B cell (primary cell): ENCODE measurements around the gene RPL32. TPM values are rescaled to one million over a fixed set of nuclear protein-coding genes. Genes with fewer than 3 reads are reported as not detected.
"Not testable (repeated sequence)": the region's sequence is repeated elsewhere in the genome, so short reads cannot be mapped to it uniquely, and the experiment has no call there.

ENCODE experiments used
- ATAC-seq: fragments of 200-7000 bp; cut with Tn5 transposase; one replicate; pipeline ENCODE4 v1.10.0; 2021; ENCODE audit warnings: low read depth, mild to moderate bottlenecking, moderate number of reproducible peaks, moderate library complexity
- CTCF ChIA-PET: fragments of 350-600 bp; sonication (Branson Sonifier 250); formaldehyde crosslinking; loops from one replicate; lab custom pipeline; 2021; ENCODE audit warnings: antibody characterized with exemption, inconsistent platforms; lab: Charles Lee
- POLR2A ChIA-PET: fragments of 350-600 bp; sonication (Branson Sonifier 250); formaldehyde crosslinking; loops from one replicate; lab custom pipeline; 2021; ENCODE audit warnings: antibody characterized with exemption; lab: Charles Lee
- DNase-seq: peaks from one replicate; pipeline ENCODE4 v3.0.0; 2013
- H2AFZ ChIP-seq: 2 replicates; pipeline ENCODE4 v1.6.1; 2012; ENCODE audit warnings: mild to moderate bottlenecking, low read depth, low read length; ENCODE audit not compliant: insufficient read depth, poor library complexity, severe bottlenecking
- H3K27ac ChIP-seq, 2 donors: 1 replicate in 1 of 2; 2 replicates in 1 of 2; pipeline ENCODE4 v1.5.1; 2012 to 2013; ENCODE audit warnings: low read length in 2 of 2, mild to moderate bottlenecking in 2 of 2, moderate library complexity in 1 of 2
- H3K27me3 ChIP-seq, 4 experiments: fragments of 200-600 bp in 1 of 4; sonication (generic) in 1 of 4; replicated peaks in 1 of 4; 1 replicate in 2 of 4; 2 replicates in 2 of 4; pipeline versions ENCODE4 v1.6.1 to v1.7.0; 2013 to 2016; ENCODE audit warnings: low read length in 3 of 4, mild to moderate bottlenecking in 2 of 4, mixed read lengths in 1 of 4, moderate library complexity in 1 of 4; ENCODE audit not compliant: insufficient read depth in 4 of 4, control insufficient read depth in 3 of 4; ENCODE audit errors: control extremely low read depth in 1 of 4
- H3K36me3 ChIP-seq, 2 experiments: replicated peaks in 1 of 2; 1 replicate in 1 of 2; 2 replicates in 1 of 2; pipeline versions ENCODE4 v1.6.1 to v1.7.1; 2013; ENCODE audit warnings: low read length in 1 of 2; ENCODE audit not compliant: insufficient read depth in 2 of 2, control insufficient read depth in 1 of 2; ENCODE audit errors: control extremely low read depth in 1 of 2, extremely low read depth in 1 of 2
- H3K4me1 ChIP-seq, 2 donors: fragments of 200-600 bp in 1 of 2; sonication (generic) in 1 of 2; 1 replicate in 1 of 2; 2 replicates in 1 of 2; pipeline versions ENCODE4 v1.5.1 to v1.6.1; 2013 to 2017; ENCODE audit warnings: low read length in 2 of 2; ENCODE audit not compliant: control insufficient read depth in 2 of 2, insufficient read depth in 2 of 2
- H3K4me2 ChIP-seq: replicated peaks from 2 replicates; pipeline ENCODE3; 2012; ENCODE audit warnings: mild to moderate bottlenecking, low read depth, low read length; ENCODE audit not compliant: poor library complexity, severe bottlenecking
- H3K4me3 ChIP-seq, 5 experiments: fragments of 200-600 bp in 1 of 5; sonication (generic) in 1 of 5; 1 replicate in 3 of 5; 2 replicates in 2 of 5; pipeline versions ENCODE4 v1.5.1 to v1.7.0; 2011 to 2016; ENCODE audit warnings: low read length in 4 of 5, mild to moderate bottlenecking in 4 of 5, low read depth in 2 of 5, control low read depth in 1 of 5, moderate library complexity in 1 of 5; ENCODE audit not compliant: insufficient read depth in 1 of 5; ENCODE audit errors: control extremely low read depth in 1 of 5, extremely low read depth in 1 of 5
- H3K79me2 ChIP-seq: fragments of 200-600 bp; sonication (generic); one replicate; pipeline ENCODE4 v1.6.0; 2016; ENCODE audit warnings: low read length; ENCODE audit not compliant: control insufficient read depth, insufficient read depth
- H3K9ac ChIP-seq: fragments of 200-600 bp; sonication (generic); 2 replicates; pipeline ENCODE4 v1.6.1; 2017; ENCODE audit warnings: mild to moderate bottlenecking, low read length, moderate library complexity
- H3K9me3 ChIP-seq, 3 donors: one replicate each; pipeline versions ENCODE4 v1.6.1 to v1.7.1; 2013; ENCODE audit warnings: low read length in 2 of 3; ENCODE audit not compliant: control insufficient read depth in 2 of 3, insufficient read depth in 1 of 3; ENCODE audit errors: control extremely low read depth in 1 of 3
- H4K20me1 ChIP-seq: 2 replicates; pipeline ENCODE4 v1.6.0; 2012; ENCODE audit warnings: mild to moderate bottlenecking, low read length; ENCODE audit not compliant: insufficient read depth, control insufficient read depth, poor library complexity, severe bottlenecking
- H3K27ac Mint-ChIP-seq: one replicate; pipeline ENCODE4 v1.8.0; 2021; ENCODE audit warnings: mixed read lengths
- H3K27me3 Mint-ChIP-seq: one replicate; pipeline ENCODE4 v1.8.0; 2021; ENCODE audit warnings: mixed read lengths
- H3K4me1 Mint-ChIP-seq: one replicate; pipeline ENCODE4 v1.8.0; 2021; ENCODE audit warnings: mixed read lengths
- H3K4me3 Mint-ChIP-seq: one replicate; pipeline ENCODE4 v1.8.0; 2021; ENCODE audit warnings: mixed read lengths
- H3K9me3 Mint-ChIP-seq: one replicate; pipeline ENCODE4 v1.8.0; 2022; ENCODE audit warnings: mixed read lengths; ENCODE audit not compliant: insufficient read depth
- EZH2 ChIP-seq: IDR thresholded peaks from 2 replicates; pipeline ENCODE4 v1.6.1; 2012; ENCODE audit warnings: borderline replicate concordance, low read depth, mild to moderate bottlenecking, moderate library complexity, low read length; ENCODE audit not compliant: insufficient read depth, poor library complexity, severe bottlenecking
- WGBS: methylation state at CpG from one replicate; pipeline ENCODE4 v1.1.5; 2013; ENCODE audit warnings: missing lambda C conversion rate; ENCODE audit not compliant: insufficient coverage; 5-methylcytosine and 5-hydroxymethylcytosine counted together
- intact Hi-C: fragments of 100-400 bp; cut with micrococcal nuclease; formaldehyde crosslinking; loops from one replicate; pipeline ENCODE4 v1.10.0; 2022
- polyA plus RNA-seq: library from polyadenylated mRNA; depleted of rRNA; stranded (reverse); fragments of >200 nt; gene quantifications from 2 replicates; pipeline ENCODE4 v1.2.3, GENCODE V29; 2012
- total RNA-seq, 2 donors: library from RNA; stranded (reverse); fragments of 120-200 nt in 1 of 2; gene quantifications; 1 replicate in 1 of 2; 2 replicates in 1 of 2; pipeline versions ENCODE4 v1.2.3 to v1.2.4, GENCODE V29; 2013 to 2022
- TF ChIP-seq, protein P1 (sequence below): fragments of 200-600 bp; IDR thresholded peaks from one replicate; pipeline ENCODE4 v1.8.0; 2022; ENCODE audit warnings: antibody characterized with exemption, mild to moderate bottlenecking

Gene RPL32
- total and polyA plus RNA-seq, 2 donors (not counting 1 experiment from before 2014, with no cell fraction given), result 2,160 to 2,756 TPM

DNA sequence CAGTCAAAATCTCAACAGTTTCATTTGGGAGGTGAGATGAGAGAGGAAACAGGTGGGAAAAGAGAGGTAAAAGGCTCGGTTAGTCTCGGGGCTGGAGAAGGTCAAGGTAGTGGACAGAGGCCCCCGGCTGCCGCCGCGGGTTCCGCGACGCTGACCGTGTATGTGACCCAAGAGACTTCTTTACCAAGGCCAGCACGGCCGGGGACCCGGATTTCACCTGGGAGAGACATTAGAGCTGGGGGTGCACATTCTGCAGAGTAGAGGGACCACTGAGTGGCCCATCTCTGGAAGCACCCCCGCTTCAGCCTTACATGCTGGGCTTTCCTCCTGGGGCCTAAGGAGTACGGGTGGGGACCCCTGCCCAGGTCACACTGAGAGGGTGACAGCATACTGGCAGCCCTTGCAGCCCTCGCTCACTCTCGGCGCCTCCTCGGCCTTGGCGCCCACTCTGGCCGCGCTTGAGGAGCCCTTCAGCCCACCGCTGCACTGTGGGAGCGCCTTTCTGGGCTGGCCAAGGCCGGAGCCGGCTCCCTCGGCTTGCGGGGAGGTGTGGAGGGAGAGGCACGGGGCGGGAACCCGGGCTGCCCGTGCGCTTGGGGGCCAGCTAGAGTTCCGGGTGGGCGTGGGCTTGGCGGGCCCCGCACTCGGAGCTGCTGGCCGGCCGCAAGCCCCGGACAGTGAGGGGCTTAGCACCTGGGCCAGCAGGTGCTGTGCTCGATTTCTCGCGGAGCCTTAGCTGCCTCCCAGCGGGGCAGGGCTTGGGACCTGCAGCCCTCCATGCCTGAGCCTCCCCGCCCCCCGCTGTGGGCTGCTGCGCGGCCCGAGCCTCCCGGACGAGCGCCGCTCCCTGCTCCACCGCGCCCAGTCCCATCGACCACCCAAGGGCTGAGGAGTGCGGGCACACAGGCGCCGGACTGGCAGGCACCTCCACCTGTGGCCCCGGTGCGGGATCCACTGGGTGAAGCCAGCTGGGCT lies 41.3 kb upstream of the RPL32 start:
- POLR2A ChIA-PET, result no interaction called here
- no peak for DNase-seq
- Histone ChIP-seq H3K9me3 (peaks cover 0 to 10% (median 0%) of the 10 kb centered on the region in 3 donors), H3K36me3 (no peaks in the 10 kb centered on the region), H3K27ac (no peak overlapping the region), H2AFZ (peak overlapping the region; percentile 34), H3K79me2 (no peaks in the 10 kb centered on the region), H3K27me3 (no peaks in the 10 kb centered on the region), H3K4me3 (no peak overlapping the region), H4K20me1 (no peaks in the 10 kb centered on the region), H3K4me2 (peak overlapping the region; percentile 48), H3K4me1 (peaks cover 33 to 45% of the 10 kb centered on the region in 2 donors), H3K9ac (no peak overlapping the region)
- H3K9me3 Mint-ChIP-seq, result no peaks in the 10 kb centered on the region
- peak overlapping the region; percentile 59 for H3K4me3 Mint-ChIP-seq
- H3K4me1 Mint-ChIP-seq, result peaks cover 42% of the 10 kb centered on the region
- intact Hi-C loops, result no loop called here
- CTCF ChIA-PET, result interaction anchor here (1.2 to 2.4 kb wide), 3 partner anchors 9 to 41 kb away, joined by 4 to 10 read pairs (median 4); no protein-coding TSS in a partner anchor
- peak overlapping the region; percentile 68 for H3K27ac Mint-ChIP-seq
- TF ChIP-seq, protein P1, sequence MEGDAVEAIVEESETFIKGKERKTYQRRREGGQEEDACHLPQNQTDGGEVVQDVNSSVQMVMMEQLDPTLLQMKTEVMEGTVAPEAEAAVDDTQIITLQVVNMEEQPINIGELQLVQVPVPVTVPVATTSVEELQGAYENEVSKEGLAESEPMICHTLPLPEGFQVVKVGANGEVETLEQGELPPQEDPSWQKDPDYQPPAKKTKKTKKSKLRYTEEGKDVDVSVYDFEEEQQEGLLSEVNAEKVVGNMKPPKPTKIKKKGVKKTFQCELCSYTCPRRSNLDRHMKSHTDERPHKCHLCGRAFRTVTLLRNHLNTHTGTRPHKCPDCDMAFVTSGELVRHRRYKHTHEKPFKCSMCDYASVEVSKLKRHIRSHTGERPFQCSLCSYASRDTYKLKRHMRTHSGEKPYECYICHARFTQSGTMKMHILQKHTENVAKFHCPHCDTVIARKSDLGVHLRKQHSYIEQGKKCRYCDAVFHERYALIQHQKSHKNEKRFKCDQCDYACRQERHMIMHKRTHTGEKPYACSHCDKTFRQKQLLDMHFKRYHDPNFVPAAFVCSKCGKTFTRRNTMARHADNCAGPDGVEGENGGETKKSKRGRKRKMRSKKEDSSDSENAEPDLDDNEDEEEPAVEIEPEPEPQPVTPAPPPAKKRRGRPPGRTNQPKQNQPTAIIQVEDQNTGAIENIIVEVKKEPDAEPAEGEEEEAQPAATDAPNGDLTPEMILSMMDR, result no peak
- no peak for TF ChIP-seq EZH2
- 95% methylated on average over 52 of the region's 62 CpGs for WGBS
- ATAC-seq, result no peak
- H3K27me3 Mint-ChIP-seq, result peaks cover 5% of the 10 kb centered on the region

DNA sequence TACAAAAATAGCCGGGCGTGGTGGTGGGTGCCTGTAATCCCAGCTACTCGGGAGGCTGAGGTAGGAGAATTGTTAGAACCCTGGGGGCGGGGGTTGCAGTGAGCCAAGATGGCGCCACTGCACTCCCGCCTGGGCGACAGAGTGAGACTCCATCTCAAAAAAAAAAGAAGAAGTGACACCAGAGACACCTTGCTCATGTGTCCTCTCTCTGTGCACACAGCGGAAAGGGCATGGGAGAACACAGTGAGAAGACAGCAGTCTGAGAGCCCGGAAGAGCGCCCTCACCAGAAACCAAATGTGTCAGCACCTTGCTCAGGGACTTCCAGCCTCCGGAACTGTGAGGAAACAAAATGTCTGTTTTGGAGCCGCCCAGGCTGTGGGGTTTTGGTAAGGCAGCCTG lies 40.5 kb upstream of the RPL32 start:
- H3K36me3 ChIP-seq, H3K79me2 ChIP-seq, H3K9ac ChIP-seq, H3K9me3 ChIP-seq, H3K27me3 Mint-ChIP-seq, H3K9me3 Mint-ChIP-seq, H4K20me1 ChIP-seq, POLR2A ChIA-PET, intact Hi-C loops, H3K27me3 ChIP-seq, H3K4me3 ChIP-seq, H3K27ac ChIP-seq: not testable (repeated sequence)
- peak; percentile 71 for DNase-seq
- CTCF ChIA-PET, result interaction anchor here (2.9 kb wide), 1 partner anchor 11 kb away, joined by 13 read pairs; no protein-coding TSS in a partner anchor
- Histone ChIP-seq H2AFZ (peak overlapping the region; percentile 34), H3K4me1 (peaks cover 32 to 44% of the 10 kb centered on the region in 2 donors), H3K4me2 (peak overlapping the region; percentile 48)
- WGBS, result 38% methylated on average over 3 of the region's 12 CpGs
- peak; percentile 64 for ATAC-seq
- H3K4me1 Mint-ChIP-seq, result peaks cover 41% of the 10 kb centered on the region
- H3K4me3 Mint-ChIP-seq, result peak overlapping the region; percentile 59
- peak overlapping the region; percentile 68 for H3K27ac Mint-ChIP-seq
